ENCODE measurements around the gene TBC1D22A. TPM values are rescaled to one million over a fixed set of nuclear protein-coding genes. Genes with fewer than 3 reads are reported as not detected.

Gene TBC1D22A
- total RNA-seq, 4 donors from 2014 or later: 10.8 to 32.2 (median 22.3) TPM

- TF ChIP-seq CTCF (IDR thresholded peaks at IDR 0.05; ENCODE audit: low read depth): no peak
Observed at GRCh38 chr22:47196166-47196849, 433.9 kb downstream of the TBC1D22A start.

- no peak for TF ChIP-seq CTCF (IDR thresholded peaks at IDR 0.05; ENCODE audit: low read depth)
Observed at GRCh38 chr22:47196881-47197772, 434.7 kb downstream of the TBC1D22A start.

GRCh38 chr22:47197773-47198500 is 435.5 kb downstream of the TBC1D22A start:
- no peak for TF ChIP-seq CTCF (IDR thresholded peaks at IDR 0.05; ENCODE audit: low read depth)

- TF ChIP-seq CTCF (IDR thresholded peaks at IDR 0.05; ENCODE audit: low read depth): no peak
Observed at GRCh38 chr22:47198801-47199251, 436.4 kb downstream of the TBC1D22A start.

- TF ChIP-seq CTCF (IDR thresholded peaks at IDR 0.05; ENCODE audit: low read depth): no peak
Observed at GRCh38 chr22:47199261-47199978, 437.0 kb downstream of the TBC1D22A start.

- no peak for TF ChIP-seq CTCF (IDR thresholded peaks at IDR 0.05; ENCODE audit: low read depth)
Observed at GRCh38 chr22:47199979-47200272, 437.5 kb downstream of the TBC1D22A start.
